ENCODE results near the gene HERC2. TPM values are rescaled to one million over a fixed set of nuclear protein-coding genes. Genes with fewer than 3 reads are reported as not detected.
"Not testable (repeated sequence)": the region's sequence is repeated elsewhere in the genome, so short reads cannot be mapped to it uniquely, and the experiment has no call there.

Gene HERC2, protein sequence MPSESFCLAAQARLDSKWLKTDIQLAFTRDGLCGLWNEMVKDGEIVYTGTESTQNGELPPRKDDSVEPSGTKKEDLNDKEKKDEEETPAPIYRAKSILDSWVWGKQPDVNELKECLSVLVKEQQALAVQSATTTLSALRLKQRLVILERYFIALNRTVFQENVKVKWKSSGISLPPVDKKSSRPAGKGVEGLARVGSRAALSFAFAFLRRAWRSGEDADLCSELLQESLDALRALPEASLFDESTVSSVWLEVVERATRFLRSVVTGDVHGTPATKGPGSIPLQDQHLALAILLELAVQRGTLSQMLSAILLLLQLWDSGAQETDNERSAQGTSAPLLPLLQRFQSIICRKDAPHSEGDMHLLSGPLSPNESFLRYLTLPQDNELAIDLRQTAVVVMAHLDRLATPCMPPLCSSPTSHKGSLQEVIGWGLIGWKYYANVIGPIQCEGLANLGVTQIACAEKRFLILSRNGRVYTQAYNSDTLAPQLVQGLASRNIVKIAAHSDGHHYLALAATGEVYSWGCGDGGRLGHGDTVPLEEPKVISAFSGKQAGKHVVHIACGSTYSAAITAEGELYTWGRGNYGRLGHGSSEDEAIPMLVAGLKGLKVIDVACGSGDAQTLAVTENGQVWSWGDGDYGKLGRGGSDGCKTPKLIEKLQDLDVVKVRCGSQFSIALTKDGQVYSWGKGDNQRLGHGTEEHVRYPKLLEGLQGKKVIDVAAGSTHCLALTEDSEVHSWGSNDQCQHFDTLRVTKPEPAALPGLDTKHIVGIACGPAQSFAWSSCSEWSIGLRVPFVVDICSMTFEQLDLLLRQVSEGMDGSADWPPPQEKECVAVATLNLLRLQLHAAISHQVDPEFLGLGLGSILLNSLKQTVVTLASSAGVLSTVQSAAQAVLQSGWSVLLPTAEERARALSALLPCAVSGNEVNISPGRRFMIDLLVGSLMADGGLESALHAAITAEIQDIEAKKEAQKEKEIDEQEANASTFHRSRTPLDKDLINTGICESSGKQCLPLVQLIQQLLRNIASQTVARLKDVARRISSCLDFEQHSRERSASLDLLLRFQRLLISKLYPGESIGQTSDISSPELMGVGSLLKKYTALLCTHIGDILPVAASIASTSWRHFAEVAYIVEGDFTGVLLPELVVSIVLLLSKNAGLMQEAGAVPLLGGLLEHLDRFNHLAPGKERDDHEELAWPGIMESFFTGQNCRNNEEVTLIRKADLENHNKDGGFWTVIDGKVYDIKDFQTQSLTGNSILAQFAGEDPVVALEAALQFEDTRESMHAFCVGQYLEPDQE (N-terminal part only)
- 62.2 TPM for total RNA-seq
- long read RNA-seq, partial matches to known transcripts: 87 of 105 reads
- long read RNA-seq, other reads (novel, unspliced or antisense): 15 of 105 reads

DNA sequence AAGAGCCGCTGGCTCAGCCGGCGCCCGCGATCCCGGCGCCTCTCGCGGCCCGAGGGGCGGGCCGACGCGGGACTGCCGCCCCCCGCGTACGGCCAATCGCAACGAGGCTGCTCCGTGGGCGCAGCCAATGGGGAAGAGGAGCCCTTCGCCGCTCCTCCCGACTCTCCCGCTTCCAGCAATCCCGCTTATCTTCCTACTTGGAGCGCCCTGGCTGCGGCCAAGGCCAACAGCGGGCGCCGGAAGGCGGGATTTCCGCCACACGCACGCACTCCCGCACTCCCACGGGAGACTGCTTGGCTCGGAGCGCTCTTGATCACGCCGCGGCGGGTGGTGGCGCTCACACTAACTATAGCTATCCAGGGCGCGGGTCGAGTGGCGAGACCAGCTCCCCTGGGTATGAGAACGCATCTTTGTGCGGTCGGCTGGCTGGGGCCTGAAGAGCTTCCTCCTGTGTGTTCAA lies at the start of gene HERC2:
Gene HERC2, minus strand, starts transcription at position 51 of the 460 bp plus-strand sequence. CDS start 746 bp downstream, outside the sequence.
- not testable (repeated sequence) for DNase-seq (ENCODE audit: low spot score)

DNA sequence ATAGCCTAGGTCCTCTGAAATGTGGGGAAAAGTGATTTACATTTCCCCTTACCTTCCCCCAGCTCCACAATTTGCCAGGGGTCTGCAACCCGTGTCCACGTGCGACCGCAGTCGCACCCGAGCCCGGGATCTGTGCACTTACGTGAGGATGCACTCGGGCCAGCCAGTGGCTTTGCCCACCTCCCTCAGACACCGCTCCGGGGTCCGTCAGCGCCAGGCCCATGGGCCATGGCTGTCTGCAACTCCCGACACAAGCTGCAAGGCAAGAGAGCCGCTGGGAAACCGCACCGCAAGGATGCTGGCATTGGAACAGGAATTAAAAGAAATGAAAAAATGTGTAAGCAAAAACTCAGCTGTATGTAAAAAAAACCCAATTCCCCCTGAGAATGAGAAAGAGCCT lies 43.5 kb upstream of the HERC2 start:
- peak; percentile 1 for DNase-seq (ENCODE audit: low spot score)

DNA sequence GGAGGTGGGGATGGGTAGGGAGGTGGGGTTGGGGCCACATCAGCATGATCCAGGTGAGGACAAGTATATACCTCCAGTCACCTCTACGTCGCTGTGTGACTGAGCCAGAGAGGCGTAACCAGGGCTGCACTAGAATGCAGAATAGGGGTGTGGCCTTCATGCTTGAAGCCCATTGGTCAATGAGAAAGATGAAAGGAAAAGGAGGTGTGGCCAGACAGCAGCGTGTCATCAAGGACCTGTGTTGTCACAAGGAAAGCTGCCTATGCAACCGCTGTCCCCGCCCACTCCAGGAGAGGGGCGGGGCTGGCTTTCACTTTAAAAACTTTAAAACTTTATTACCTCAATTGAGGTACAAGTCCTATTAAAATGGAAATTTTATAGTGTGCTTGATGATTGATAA lies 36.0 kb upstream of the HERC2 start, which contains the start of gene GOLGA6L24:
Gene GOLGA6L24, minus strand, starts transcription at position 101 of the 400 bp plus-strand sequence. Its CDS starts 61 bp downstream, at position 40.
- not testable (repeated sequence) for DNase-seq (ENCODE audit: low spot score)

DNA sequence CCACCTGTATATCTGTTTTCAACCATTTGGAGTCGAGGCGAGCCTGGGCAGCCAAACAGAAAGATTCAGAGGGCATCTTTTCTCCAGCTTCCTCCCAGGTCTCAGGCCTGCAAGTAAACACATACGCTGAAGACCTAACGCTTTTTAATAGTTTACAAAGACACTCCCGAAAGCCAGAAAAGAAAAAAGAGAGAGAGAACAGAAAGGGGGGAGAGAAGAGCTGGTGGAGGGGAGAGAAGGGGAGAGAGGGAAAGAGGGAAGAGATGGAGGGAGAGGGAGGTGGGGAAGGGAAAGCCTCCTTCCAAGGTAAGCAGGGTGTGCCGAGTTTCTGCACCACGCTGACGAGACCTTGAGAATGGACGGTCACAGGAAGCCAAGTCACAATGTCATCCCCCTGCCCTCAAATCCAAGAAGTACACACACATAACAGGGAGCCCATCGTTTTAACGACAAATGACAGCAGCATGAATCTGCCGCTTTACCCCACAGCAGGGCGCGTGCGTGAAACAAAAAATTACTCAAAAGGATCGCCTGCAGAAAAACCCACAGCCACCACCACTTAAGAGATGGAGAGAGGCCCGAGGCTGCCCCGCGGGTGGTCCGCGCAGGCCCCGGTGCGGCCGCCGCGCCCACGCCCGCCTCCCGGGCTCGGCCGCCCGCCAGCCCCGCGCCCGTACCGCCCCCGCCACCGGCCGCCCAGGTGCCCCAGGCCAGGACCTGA lies 461 bp downstream of the HERC2 start:
- not testable (repeated sequence) for DNase-seq (ENCODE audit: low spot score)

DNA sequence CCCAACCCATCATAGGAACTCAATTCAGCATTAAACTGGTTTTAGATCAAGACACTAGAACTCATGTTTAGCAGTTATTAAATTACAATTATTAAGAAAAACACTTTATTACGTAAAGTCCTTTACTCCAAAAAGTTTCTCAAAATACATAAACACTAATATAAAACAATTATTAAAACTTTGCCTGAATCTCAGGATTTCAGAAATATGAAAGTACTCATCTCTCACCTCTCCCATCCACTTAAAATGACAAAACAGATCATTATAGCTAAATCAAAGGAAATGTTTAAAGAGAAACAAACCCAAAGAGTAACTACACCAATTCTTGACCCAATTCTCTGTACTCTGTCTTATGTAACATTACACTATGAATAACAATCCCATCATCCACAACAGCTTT lies 2.3 kb downstream of the HERC2 start:
- DNase-seq (ENCODE audit: low spot score): not testable (repeated sequence)

DNA sequence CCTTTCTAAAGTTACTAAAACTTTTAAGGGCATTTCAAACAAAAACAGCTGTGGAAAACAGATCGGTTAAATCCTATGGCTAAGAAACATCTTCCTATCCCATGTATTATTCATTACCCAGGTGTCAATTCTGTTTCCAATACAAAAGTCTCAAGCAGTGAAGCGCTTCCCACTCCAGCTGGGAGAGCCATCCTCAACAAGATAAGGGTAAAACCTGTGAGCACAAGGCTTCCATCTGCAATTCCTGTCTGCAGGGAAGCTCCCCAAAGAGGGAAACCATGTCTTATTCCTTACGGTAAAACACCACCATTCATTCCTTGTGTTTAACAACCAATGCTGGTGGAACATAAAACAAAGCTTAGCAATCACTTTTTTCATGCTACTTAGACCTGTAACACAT lies 3.2 kb downstream of the HERC2 start:
- DNase-seq (ENCODE audit: low spot score): not testable (repeated sequence)

DNA sequence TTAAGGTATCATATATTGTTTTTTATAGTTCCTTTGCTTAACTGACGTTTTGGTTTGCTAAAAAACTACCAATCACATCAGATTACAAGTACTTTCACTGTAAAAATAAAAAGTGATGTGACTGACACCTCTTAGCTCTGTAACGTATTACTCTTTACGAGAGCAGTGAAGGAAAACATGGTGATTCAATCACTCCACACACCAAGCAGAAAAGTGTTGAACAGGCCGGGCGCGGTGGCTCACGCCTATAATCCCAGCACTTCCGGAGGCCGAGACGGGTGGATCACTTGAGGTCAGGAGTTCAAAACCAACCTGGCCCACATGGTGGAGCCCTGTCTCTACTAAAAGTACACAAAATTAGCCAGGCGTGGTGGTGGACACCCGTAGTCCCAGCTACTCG lies 3.9 kb downstream of the HERC2 start:
- not testable (repeated sequence) for DNase-seq (ENCODE audit: low spot score)

DNA sequence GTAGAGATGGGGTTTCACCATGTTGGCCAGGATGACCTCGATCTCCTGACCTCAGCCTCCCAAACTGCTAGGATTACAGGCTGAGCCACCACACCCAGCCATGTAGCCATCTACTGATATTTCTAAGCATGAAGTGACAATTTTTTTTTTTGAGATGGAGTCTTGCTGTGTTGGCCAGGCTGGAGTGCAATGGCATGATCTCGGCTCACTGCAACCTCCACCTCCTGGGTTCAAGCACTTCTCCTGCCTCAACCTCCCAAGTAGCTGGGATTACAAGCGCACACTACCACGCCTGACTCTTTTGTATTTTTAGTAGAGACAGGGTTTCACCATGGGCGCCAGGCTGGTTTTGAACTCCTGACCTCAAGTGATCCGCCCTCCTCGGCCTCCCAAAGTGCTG lies 5.0 kb downstream of the HERC2 start:
- not testable (repeated sequence) for DNase-seq (ENCODE audit: low spot score)

DNA sequence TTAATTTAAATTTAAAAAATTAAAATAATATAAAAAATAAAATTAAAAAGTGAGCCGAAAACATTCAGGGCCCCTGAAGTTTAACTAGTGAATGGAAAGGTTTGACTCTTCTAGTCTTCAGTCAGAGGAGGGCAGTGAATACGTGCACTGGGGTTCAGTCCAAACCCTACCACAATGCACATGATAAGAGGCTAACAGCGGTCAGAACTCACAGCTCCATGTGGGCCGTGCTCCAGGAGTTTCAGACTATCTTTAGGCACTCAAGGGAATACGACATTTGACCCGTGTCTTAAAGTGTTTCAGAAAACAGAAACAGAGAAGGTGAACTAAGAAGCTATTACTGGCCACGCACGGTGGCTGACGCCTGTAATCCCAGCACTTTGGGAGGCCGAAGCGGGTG lies 11.5 kb downstream of the HERC2 start:
- DNase-seq (ENCODE audit: low spot score): not testable (repeated sequence)

DNA sequence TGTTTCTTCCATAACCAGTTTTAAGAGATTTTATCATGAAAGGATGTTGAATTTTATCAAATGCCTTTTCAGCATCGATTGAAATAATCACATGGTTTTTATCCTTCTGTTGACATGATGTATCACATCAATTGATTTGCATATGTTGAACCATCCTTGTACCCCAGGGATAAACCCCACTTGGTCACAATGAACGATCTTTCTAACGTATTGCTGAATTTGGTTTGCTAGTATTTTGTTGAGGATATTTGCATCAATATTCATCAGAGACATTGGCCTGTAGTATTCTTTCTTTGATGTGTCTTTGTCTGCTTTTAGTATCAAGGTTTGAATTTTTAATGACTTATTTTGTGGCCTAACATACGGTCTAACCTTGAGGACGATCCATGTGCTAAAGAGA lies 13.3 kb downstream of the HERC2 start:
- DNase-seq (ENCODE audit: low spot score): not testable (repeated sequence)

DNA sequence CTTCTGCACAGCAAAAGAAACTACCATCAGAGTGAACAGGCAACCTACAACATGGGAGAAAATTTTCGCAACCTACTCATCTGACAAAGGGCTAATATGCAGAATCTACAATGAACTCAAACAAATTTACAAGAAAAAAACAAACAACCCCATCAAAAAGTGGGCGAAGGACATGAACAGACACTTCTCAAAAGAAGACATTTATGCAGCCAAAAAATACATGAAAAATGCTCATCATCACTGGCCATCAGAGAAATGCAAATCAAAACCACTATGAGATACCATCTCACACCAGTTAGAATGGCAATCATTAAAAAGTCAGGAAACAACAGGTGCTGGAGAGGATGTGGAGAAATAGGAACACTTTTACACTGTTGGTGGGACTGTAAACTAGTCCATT lies 16.3 kb downstream of the HERC2 start:
- not testable (repeated sequence) for DNase-seq (ENCODE audit: low spot score)

DNA sequence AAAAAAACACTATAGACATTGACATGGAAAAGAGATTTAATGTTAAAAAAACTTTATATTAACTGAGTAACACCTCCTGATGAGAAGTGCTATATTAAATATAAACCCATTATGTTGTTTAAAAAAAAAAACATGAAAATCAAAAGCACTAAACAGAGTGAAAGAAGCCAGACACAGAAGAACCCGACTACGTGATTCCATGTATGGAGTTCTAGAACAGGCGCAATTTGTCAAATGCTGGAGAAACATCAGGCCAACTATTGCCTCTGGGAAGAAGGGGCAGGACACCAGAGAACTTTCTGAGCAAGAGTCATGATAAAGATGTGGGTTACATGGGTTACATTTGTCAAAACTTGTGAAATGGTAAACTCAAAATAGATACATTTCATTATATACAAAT lies 24.5 kb downstream of the HERC2 start:
- DNase-seq (ENCODE audit: low spot score): not testable (repeated sequence)

DNA sequence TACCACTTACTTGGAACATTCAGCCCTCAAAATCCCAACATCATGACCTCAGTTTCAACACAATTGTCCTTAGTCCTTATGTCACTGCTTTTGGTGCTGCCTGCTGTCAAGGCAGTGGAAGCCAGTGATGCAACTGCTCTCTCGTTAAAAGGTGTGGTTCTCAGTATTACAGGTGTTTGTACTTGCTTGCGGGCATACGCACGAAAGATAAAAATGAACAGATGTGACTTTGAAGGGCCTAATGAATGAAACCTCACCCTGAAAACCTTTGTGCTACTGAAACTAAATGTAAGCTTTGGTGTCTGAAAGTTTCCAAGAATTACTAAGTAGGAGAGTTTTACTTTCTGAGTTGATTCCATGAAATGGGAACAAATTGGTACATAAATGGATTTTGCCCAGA lies 25.2 kb downstream of the HERC2 start:
- DNase-seq (ENCODE audit: low spot score): not testable (repeated sequence)

DNA sequence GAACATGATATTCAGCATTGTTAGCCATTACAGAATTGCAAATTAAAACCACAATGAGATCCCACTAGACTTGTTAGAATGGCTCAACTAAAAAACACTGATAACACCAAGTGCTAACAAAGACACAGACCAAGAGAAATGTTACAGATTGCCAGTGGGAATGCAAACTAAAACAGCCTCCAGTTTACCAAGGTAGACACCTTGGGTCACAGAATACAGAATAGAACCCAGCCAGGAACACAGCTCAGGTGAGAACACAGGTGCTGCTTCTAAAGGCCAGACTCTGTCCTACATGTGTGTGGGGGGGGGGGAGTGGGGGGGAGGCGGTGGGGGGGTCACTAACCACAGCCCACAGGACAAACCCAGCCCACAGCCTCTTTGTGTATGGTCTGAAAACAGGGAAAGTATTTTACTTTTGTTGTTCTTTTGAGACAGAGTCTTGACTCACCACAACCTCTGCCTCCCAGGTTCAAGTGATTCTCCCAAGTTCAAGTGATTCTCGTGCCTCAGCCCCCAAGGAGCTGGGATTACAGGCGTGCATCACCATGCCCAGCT lies 26.9 kb downstream of the HERC2 start:
- DNase-seq (ENCODE audit: low spot score): not testable (repeated sequence)

DNA sequence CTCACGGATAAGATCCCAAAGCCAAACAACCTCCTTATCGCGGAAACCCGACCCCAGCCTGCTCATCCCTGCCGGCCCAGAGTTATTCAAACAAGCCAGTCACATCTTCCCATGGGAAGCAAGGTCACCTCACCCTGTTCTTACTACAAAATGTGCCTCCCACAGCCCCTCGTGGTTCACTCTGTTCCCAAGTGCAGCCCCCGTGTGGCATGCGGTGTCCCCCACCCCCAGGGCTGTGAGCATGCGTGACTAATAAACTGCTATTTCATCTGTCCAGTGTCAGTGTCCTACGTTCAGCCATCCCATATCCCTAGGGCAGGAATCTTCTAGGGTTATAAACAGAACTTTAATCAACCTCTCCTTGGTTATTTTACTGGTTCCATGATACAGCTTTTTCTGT lies 27.4 kb downstream of the HERC2 start:
- DNase-seq (ENCODE audit: low spot score): not testable (repeated sequence)

DNA sequence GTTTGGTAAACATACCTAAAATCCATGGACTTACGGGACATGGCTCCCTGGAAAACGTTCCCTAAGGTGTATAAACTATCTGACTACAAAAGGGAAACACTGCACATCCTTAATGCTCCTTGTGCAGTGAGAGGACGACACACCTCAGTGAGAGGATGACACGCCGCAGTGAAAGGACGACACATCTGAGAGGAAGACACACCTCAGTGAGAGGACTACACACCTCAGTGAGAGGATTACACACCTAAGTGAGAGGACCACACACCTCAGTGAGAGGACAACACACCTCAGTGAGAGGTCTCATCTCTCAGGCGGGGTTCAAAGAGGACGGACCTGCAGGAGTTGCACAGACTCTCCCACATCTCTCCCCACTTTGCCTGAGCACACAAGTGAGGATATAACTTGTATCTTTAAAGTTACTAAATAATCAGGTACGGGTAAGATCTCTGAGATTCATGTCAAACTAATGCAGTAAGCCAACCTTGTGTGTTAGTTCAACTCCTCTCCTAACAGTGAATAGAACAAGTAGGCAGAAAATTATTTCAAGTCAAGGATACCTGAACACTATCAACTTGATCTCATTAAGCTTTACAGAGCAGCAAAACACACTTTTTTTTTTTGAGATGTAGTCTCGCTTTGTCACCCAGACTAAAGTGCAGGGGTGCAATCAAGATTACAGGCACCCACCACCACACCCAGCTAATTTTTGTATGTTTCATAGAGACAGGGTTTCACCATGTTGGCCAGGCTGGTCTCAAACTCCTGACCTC lies 32.1 kb downstream of the HERC2 start:
- DNase-seq (ENCODE audit: low spot score): no peak

DNA sequence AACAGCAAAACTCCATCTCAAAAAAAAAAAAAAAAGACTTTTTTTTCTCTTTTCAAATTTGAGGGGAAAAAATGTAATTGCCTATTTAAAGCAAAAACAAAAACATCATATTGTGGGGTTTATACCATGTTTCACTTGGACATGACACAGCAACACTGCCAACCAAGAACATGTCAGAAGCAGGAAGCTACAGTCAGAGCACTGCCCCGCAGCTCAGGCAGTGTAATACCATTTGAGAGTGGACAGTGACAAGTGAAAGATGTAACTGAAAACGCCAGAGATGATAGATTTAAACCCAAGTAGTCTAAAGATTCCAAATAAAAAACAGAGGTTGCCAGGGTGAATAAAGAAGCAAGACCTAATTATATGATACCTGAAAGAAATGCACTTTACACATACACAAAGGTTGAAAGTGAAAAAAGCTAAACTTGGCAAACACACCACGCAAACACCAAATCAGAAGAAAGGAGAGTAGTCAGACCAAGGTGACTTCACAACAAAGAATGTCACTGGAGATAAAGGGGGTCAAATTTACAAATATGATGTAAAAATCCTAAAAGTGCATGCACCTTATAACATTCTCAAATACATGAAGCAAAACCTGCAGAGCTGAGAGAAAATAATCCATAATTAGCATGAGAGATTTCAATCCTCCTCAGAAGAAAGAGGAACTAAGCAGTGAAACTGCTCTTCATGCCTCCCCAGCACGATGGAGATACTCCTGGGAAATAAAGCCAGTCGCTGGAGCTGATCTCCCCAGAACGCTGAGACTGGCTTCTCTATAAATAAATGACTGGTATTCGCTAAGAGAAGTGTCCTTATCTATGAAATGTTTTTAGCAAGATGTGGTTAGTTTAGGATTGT lies 32.9 kb downstream of the HERC2 start:
- not testable (repeated sequence) for DNase-seq (ENCODE audit: low spot score)

DNA sequence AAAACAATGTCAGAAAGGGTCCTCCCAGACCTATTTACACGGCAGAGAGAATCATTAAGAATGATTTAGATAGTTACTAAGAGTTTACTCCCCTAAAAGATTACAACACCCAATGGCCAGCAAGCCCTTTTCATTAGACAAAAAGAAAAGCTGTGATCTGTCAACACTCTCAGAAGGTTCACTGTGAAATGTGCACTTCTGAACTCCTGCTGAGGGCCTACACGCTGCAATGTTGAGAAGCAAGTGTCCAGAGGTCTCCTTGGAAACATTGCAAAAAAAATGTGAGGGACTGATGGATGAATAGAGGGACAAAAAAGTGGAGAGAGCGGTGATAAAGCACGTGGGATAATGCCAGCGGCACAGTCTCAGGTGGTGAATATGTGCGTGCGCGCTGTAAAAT lies 35.3 kb downstream of the HERC2 start:
- not testable (repeated sequence) for DNase-seq (ENCODE audit: low spot score)
